ENCODE results near the gene PFKFB3. TPM values are rescaled to one million over a fixed set of nuclear protein-coding genes. Genes with fewer than 3 reads are reported as not detected.

PFKFB3 gene
- total and polyA plus RNA-seq, 2 experiments from 2014 or later, result 47.6 TPM

DNA sequence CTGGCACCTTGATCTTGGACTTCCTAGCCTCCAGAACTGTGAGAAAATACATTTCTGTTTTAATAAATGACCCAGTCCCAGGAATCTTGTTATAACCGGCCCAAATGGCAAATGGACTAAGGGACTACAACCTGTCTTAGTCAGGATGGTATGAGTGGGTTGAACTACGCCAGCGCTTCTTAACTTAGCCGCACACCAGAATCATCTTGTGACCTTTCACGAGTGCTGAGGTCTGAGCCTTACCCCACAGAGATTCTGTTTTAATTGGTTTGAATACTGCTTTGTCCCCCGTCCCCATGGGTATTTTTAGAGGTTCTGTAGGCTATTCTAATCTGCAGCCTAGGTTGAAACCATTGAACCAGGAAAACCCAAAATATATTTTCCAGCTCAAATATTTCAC is 48.0 kb downstream of the PFKFB3 start:
- Histone ChIP-seq H3K4me1 (ENCODE audit: low read depth) (no peaks in the 10 kb centered on the region), H3K27me3 (no peaks in the 10 kb centered on the region), H3K9me3 (ENCODE audit: low read depth) (no peaks in the 10 kb centered on the region), H3K27ac (no peak overlapping the region), H3K36me3 (no peaks in the 10 kb centered on the region), H3K4me3 (no peak overlapping the region)
- no peak for TF ChIP-seq CTCF (IDR thresholded peaks at IDR 0.05; ENCODE audit: low read depth, low read length)
- DNase-seq (ENCODE audit: low read depth in 1 of 2, low spot score in 1 of 2), result no peak

GRCh38 chr10:6254201-6254600 is 51.5 kb downstream of the PFKFB3 start:
- Histone ChIP-seq H3K4me3 (no peak overlapping the region), H3K27ac (no peak overlapping the region), H3K4me1 (ENCODE audit: low read depth) (no peaks in the 10 kb centered on the region), H3K36me3 (no peaks in the 10 kb centered on the region), H3K9me3 (ENCODE audit: low read depth) (no peaks in the 10 kb centered on the region), H3K27me3 (no peaks in the 10 kb centered on the region)
- DNase-seq (ENCODE audit: low read depth in 1 of 2, low spot score in 1 of 2), result no peak
- TF ChIP-seq CTCF (IDR thresholded peaks at IDR 0.05; ENCODE audit: low read depth, low read length), result no peak

DNA sequence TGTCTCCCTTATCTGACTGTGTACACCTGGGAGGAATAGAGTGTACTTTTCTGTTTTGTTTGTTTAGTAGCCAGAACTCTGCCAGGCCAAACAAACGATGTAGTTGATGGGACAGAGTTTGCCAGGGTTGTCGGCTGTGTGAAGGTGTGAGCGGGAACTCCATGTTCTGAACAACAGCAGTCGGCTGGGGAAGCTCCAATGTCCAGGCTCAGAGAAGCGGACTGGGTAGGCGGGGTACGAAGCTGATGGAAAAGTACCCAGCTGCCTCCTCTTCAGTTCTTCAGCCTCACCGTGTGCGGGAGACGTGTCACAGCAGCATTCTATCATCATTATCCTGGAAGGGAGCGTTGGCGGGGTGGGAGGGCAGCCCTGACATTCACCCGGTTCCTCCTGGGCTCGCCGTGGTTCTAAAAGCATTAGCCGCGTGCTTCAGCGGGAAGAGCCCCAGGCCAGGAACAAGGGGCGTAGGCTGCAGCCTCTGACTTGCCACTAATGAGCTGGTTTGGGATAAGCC is 52.9 kb downstream of the PFKFB3 start:
- no peaks in the 10 kb centered on the region for H3K36me3 ChIP-seq
- TF ChIP-seq CTCF (IDR thresholded peaks at IDR 0.05; ENCODE audit: low read depth, low read length), result no peak
- DNase-seq (ENCODE audit: low read depth in 1 of 2, low spot score in 1 of 2), result no peak
- no peaks in the 10 kb centered on the region for H3K4me1 ChIP-seq (ENCODE audit: low read depth)
- no peaks in the 10 kb centered on the region for H3K9me3 ChIP-seq (ENCODE audit: low read depth)
- H3K27ac ChIP-seq, result no peak overlapping the region
- H3K27me3 ChIP-seq, result no peaks in the 10 kb centered on the region
- no peak overlapping the region for H3K4me3 ChIP-seq

DNA sequence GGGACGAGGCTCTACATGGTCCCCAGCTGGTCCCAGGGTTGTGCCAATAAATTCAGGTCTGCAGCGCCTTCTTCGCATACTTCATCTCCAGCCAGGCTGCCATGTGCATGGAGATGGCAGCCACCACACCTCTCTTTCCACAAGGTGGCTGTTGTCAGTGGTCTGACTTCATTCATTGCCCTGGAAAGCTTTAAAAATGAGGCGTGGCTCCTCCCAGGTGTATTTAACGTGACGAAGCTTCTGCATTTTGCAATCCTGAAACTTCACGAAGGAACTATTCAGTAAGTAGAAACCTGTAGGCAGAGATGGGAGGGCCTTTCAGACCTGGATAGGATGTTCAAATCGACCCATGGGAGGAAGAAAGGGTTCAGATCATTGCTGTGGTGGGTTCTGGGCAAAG is 53.7 kb downstream of the PFKFB3 start:
- no peak for DNase-seq (ENCODE audit: low read depth in 1 of 2, low spot score in 1 of 2)
- no peaks in the 10 kb centered on the region for H3K36me3 ChIP-seq
- no peaks in the 10 kb centered on the region for H3K9me3 ChIP-seq (ENCODE audit: low read depth)
- H3K27me3 ChIP-seq, result no peaks in the 10 kb centered on the region
- H3K4me3 ChIP-seq, result no peak overlapping the region
- H3K27ac ChIP-seq, result no peak overlapping the region
- no peak for TF ChIP-seq CTCF (IDR thresholded peaks at IDR 0.05; ENCODE audit: low read depth, low read length)
- H3K4me1 ChIP-seq (ENCODE audit: low read depth), result no peaks in the 10 kb centered on the region

- DNase-seq (ENCODE audit: low read depth in 1 of 2, low spot score in 1 of 2), result no peak
- Histone ChIP-seq H3K4me1 (ENCODE audit: low read depth) (no peaks in the 10 kb centered on the region), H3K27ac (no peak overlapping the region), H3K4me3 (no peak overlapping the region), H3K27me3 (no peaks in the 10 kb centered on the region), H3K36me3 (no peaks in the 10 kb centered on the region), H3K9me3 (ENCODE audit: low read depth) (no peaks in the 10 kb centered on the region)
- no peak for TF ChIP-seq CTCF (IDR thresholded peaks at IDR 0.05; ENCODE audit: low read depth, low read length)
These were observed 56.4 kb downstream of the PFKFB3 start for GRCh38 chr10:6259153-6259552.

DNA sequence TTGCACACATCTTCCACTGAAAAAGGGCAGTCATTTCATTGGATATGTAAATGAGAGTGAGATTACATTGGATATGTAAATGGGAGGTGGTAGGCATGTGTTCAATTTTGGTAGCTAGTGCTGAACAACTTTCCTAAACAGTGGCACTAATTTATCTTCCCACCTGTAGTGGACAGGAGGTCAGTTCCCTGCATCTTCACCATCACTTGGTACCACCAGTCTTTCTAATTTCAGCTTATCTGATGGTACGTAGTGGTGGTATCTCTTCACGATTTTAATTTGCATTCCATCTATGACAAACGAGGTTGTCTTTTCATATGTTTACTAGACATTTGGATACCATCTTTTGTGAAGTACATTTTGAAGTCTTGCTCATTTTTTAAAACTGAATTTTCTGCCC is 58.1 kb downstream of the PFKFB3 start:
- no peaks in the 10 kb centered on the region for H3K9me3 ChIP-seq (ENCODE audit: low read depth)
- no peak for DNase-seq (ENCODE audit: low read depth in 1 of 2, low spot score in 1 of 2)

More for the DNA sequence above, 58.1 kb downstream of the PFKFB3 start:
- TF ChIP-seq CTCF (IDR thresholded peaks at IDR 0.05; ENCODE audit: low read depth, low read length), result no peak
- H3K4me1 ChIP-seq (ENCODE audit: low read depth), result no peaks in the 10 kb centered on the region
- H3K27ac ChIP-seq, result no peak overlapping the region
- H3K4me3 ChIP-seq, result no peak overlapping the region
- H3K27me3 ChIP-seq, result no peaks in the 10 kb centered on the region
- no peaks in the 10 kb centered on the region for H3K36me3 ChIP-seq
